B cell (primary cell): Measurements from ENCODE around the gene TRPV4. TPM values are rescaled to one million over a fixed set of nuclear protein-coding genes. Genes with fewer than 3 reads are reported as not detected.

Experiments used
- ATAC-seq: fragments of 200-7000 bp; cut with Tn5 transposase; one replicate; pipeline ENCODE4 v1.10.0; 2021; ENCODE audit warnings: low read depth, mild to moderate bottlenecking, moderate number of reproducible peaks, moderate library complexity
- CTCF ChIA-PET: fragments of 350-600 bp; sonication (Branson Sonifier 250); formaldehyde crosslinking; loops from one replicate; lab custom pipeline; 2021; ENCODE audit warnings: antibody characterized with exemption, inconsistent platforms; lab: Charles Lee
- POLR2A ChIA-PET: fragments of 350-600 bp; sonication (Branson Sonifier 250); formaldehyde crosslinking; loops from one replicate; lab custom pipeline; 2021; ENCODE audit warnings: antibody characterized with exemption; lab: Charles Lee
- DNase-seq: peaks from one replicate; pipeline ENCODE4 v3.0.0; 2013
- H2AFZ ChIP-seq: 2 replicates; pipeline ENCODE4 v1.6.1; 2012; ENCODE audit warnings: mild to moderate bottlenecking, low read depth, low read length; ENCODE audit not compliant: insufficient read depth, poor library complexity, severe bottlenecking
- H3K27ac ChIP-seq, 2 donors: 1 replicate in 1 of 2; 2 replicates in 1 of 2; pipeline ENCODE4 v1.5.1; 2012 to 2013; ENCODE audit warnings: low read length in 2 of 2, mild to moderate bottlenecking in 2 of 2, moderate library complexity in 1 of 2
- H3K27me3 ChIP-seq, 4 experiments: fragments of 200-600 bp in 1 of 4; sonication (generic) in 1 of 4; replicated peaks in 1 of 4; 1 replicate in 2 of 4; 2 replicates in 2 of 4; pipeline versions ENCODE4 v1.6.1 to v1.7.0; 2013 to 2016; ENCODE audit warnings: low read length in 3 of 4, mild to moderate bottlenecking in 2 of 4, mixed read lengths in 1 of 4, moderate library complexity in 1 of 4; ENCODE audit not compliant: insufficient read depth in 4 of 4, control insufficient read depth in 3 of 4; ENCODE audit errors: control extremely low read depth in 1 of 4
- H3K36me3 ChIP-seq, 2 experiments: replicated peaks in 1 of 2; 1 replicate in 1 of 2; 2 replicates in 1 of 2; pipeline versions ENCODE4 v1.6.1 to v1.7.1; 2013; ENCODE audit warnings: low read length in 1 of 2; ENCODE audit not compliant: insufficient read depth in 2 of 2, control insufficient read depth in 1 of 2; ENCODE audit errors: control extremely low read depth in 1 of 2, extremely low read depth in 1 of 2
- H3K4me1 ChIP-seq, 2 donors: fragments of 200-600 bp in 1 of 2; sonication (generic) in 1 of 2; 1 replicate in 1 of 2; 2 replicates in 1 of 2; pipeline versions ENCODE4 v1.5.1 to v1.6.1; 2013 to 2017; ENCODE audit warnings: low read length in 2 of 2; ENCODE audit not compliant: control insufficient read depth in 2 of 2, insufficient read depth in 2 of 2
- H3K4me2 ChIP-seq: replicated peaks from 2 replicates; pipeline ENCODE3; 2012; ENCODE audit warnings: mild to moderate bottlenecking, low read depth, low read length; ENCODE audit not compliant: poor library complexity, severe bottlenecking
- H3K4me3 ChIP-seq, 5 experiments: fragments of 200-600 bp in 1 of 5; sonication (generic) in 1 of 5; 1 replicate in 3 of 5; 2 replicates in 2 of 5; pipeline versions ENCODE4 v1.5.1 to v1.7.0; 2011 to 2016; ENCODE audit warnings: low read length in 4 of 5, mild to moderate bottlenecking in 4 of 5, low read depth in 2 of 5, control low read depth in 1 of 5, moderate library complexity in 1 of 5; ENCODE audit not compliant: insufficient read depth in 1 of 5; ENCODE audit errors: control extremely low read depth in 1 of 5, extremely low read depth in 1 of 5
- H3K79me2 ChIP-seq: fragments of 200-600 bp; sonication (generic); one replicate; pipeline ENCODE4 v1.6.0; 2016; ENCODE audit warnings: low read length; ENCODE audit not compliant: control insufficient read depth, insufficient read depth
- H3K9ac ChIP-seq: fragments of 200-600 bp; sonication (generic); 2 replicates; pipeline ENCODE4 v1.6.1; 2017; ENCODE audit warnings: mild to moderate bottlenecking, low read length, moderate library complexity
- H3K9me3 ChIP-seq, 3 donors: one replicate each; pipeline versions ENCODE4 v1.6.1 to v1.7.1; 2013; ENCODE audit warnings: low read length in 2 of 3; ENCODE audit not compliant: control insufficient read depth in 2 of 3, insufficient read depth in 1 of 3; ENCODE audit errors: control extremely low read depth in 1 of 3
- H4K20me1 ChIP-seq: 2 replicates; pipeline ENCODE4 v1.6.0; 2012; ENCODE audit warnings: mild to moderate bottlenecking, low read length; ENCODE audit not compliant: insufficient read depth, control insufficient read depth, poor library complexity, severe bottlenecking
- H3K27ac Mint-ChIP-seq: one replicate; pipeline ENCODE4 v1.8.0; 2021; ENCODE audit warnings: mixed read lengths
- H3K27me3 Mint-ChIP-seq: one replicate; pipeline ENCODE4 v1.8.0; 2021; ENCODE audit warnings: mixed read lengths
- H3K4me1 Mint-ChIP-seq: one replicate; pipeline ENCODE4 v1.8.0; 2021; ENCODE audit warnings: mixed read lengths
- H3K4me3 Mint-ChIP-seq: one replicate; pipeline ENCODE4 v1.8.0; 2021; ENCODE audit warnings: mixed read lengths
- H3K9me3 Mint-ChIP-seq: one replicate; pipeline ENCODE4 v1.8.0; 2022; ENCODE audit warnings: mixed read lengths; ENCODE audit not compliant: insufficient read depth
- CTCF ChIP-seq: fragments of 200-600 bp; IDR thresholded peaks from one replicate; pipeline ENCODE4 v1.8.0; 2022; ENCODE audit warnings: antibody characterized with exemption, mild to moderate bottlenecking
- EZH2 ChIP-seq: IDR thresholded peaks from 2 replicates; pipeline ENCODE4 v1.6.1; 2012; ENCODE audit warnings: borderline replicate concordance, low read depth, mild to moderate bottlenecking, moderate library complexity, low read length; ENCODE audit not compliant: insufficient read depth, poor library complexity, severe bottlenecking
- WGBS: methylation state at CpG from one replicate; pipeline ENCODE4 v1.1.5; 2013; ENCODE audit warnings: missing lambda C conversion rate; ENCODE audit not compliant: insufficient coverage; 5-methylcytosine and 5-hydroxymethylcytosine counted together
- intact Hi-C: fragments of 100-400 bp; cut with micrococcal nuclease; formaldehyde crosslinking; loops from one replicate; pipeline ENCODE4 v1.10.0; 2022
- polyA plus RNA-seq: library from polyadenylated mRNA; depleted of rRNA; stranded (reverse); fragments of >200 nt; gene quantifications from 2 replicates; pipeline ENCODE4 v1.2.3, GENCODE V29; 2012
- total RNA-seq, 2 donors: library from RNA; stranded (reverse); fragments of 120-200 nt in 1 of 2; gene quantifications; 1 replicate in 1 of 2; 2 replicates in 1 of 2; pipeline versions ENCODE4 v1.2.3 to v1.2.4, GENCODE V29; 2013 to 2022

The TRPV4 gene
- total and polyA plus RNA-seq, 2 donors (not counting 1 experiment from before 2014, with no cell fraction given): not detected

GRCh38 chr12:109807954-109808643, 25.1 kb downstream of the TRPV4 start:
- Histone ChIP-seq H3K79me2 (no peaks in the 10 kb centered on the region), H3K9me3 (no peaks in the 10 kb centered on the region), H3K27me3 (peaks cover 0 to 4% (median 0%) of the 10 kb centered on the region in 4 experiments), H4K20me1 (no peaks in the 10 kb centered on the region), H3K9ac (no peak overlapping the region), H3K4me1 (no peaks in the 10 kb centered on the region), H3K36me3 (no peaks in the 10 kb centered on the region), H3K4me3 (no peak overlapping the region), H3K27ac (no peak overlapping the region), H3K4me2 (no peak overlapping the region), H2AFZ (no peak overlapping the region)
- Mint-ChIP-seq H3K9me3 (no peaks in the 10 kb centered on the region), H3K4me1 (peaks cover 1% of the 10 kb centered on the region), H3K27ac (no peak overlapping the region), H3K27me3 (no peaks in the 10 kb centered on the region), H3K4me3 (no peak overlapping the region)
- POLR2A ChIA-PET: no interaction called here
- 89% methylated on average over 7 of the region's 12 CpGs for WGBS
- no peak for DNase-seq
- CTCF ChIA-PET: interaction anchor here (1.0 kb wide), 1 partner anchor 73 kb away, joined by 3 read pairs; the partner anchor contains the start of gene GLTP
- intact Hi-C loops: no loop called here
- TF ChIP-seq CTCF (no peak), EZH2 (no peak)
- no peak for ATAC-seq
